ENCODE measurements around the gene PSMB2. TPM values are rescaled to one million over a fixed set of nuclear protein-coding genes. Genes with fewer than 3 reads are reported as not detected.

PSMB2 gene
- total RNA-seq, 1 experiment from 2014 or later, result 82.6 TPM

DNA sequence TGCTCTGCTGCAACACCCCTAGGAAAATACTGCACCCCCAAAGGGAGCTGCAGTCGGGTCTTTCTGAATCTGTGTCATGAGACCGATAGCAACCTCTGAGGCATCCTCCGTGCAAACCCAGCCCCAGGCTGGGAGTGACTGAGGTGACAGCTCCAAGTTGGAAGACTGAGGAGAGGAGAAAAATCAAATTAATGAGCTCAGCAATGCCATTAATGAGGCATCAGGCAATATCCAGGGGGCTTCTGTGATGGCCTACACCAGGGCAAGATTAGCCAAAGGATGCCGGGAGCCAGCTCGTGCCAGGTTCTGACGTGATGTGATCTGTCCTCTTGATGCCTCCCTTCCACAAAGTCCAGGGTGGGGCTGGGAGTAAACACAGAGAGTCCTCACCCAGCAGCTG lies 30.8 kb upstream of the PSMB2 start:
- Mint-ChIP-seq H3K4me1 (ENCODE audit: insufficient read depth, unreplicated experiment) (no peaks in the 10 kb centered on the region), H3K36me3 (ENCODE audit: insufficient read depth, unreplicated experiment) (no peaks in the 10 kb centered on the region), H3K27ac (ENCODE audit: low read depth, unreplicated experiment) (no peak overlapping the region), H3K9me3 (ENCODE audit: unreplicated experiment) (no peaks in the 10 kb centered on the region), H3K4me3 (ENCODE audit: unreplicated experiment) (no peak overlapping the region), H3K27me3 (ENCODE audit: insufficient read depth, unreplicated experiment) (peaks cover 44% of the 10 kb centered on the region)
- no peak for DNase-seq (ENCODE audit: unreplicated experiment)
- no TSS peak for BruUV-seq (replicated peaks)
- ChIA-PET POLR2A (no interaction called here), CTCF (interaction anchor here (1.1 kb wide), 1 partner anchor 27 kb away, joined by 3 read pairs; no protein-coding TSS in a partner anchor)
- intact Hi-C loops (cut with micrococcal nuclease), result no loop called here
- TF ChIP-seq, protein P1, sequence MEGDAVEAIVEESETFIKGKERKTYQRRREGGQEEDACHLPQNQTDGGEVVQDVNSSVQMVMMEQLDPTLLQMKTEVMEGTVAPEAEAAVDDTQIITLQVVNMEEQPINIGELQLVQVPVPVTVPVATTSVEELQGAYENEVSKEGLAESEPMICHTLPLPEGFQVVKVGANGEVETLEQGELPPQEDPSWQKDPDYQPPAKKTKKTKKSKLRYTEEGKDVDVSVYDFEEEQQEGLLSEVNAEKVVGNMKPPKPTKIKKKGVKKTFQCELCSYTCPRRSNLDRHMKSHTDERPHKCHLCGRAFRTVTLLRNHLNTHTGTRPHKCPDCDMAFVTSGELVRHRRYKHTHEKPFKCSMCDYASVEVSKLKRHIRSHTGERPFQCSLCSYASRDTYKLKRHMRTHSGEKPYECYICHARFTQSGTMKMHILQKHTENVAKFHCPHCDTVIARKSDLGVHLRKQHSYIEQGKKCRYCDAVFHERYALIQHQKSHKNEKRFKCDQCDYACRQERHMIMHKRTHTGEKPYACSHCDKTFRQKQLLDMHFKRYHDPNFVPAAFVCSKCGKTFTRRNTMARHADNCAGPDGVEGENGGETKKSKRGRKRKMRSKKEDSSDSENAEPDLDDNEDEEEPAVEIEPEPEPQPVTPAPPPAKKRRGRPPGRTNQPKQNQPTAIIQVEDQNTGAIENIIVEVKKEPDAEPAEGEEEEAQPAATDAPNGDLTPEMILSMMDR (IDR thresholded peaks at IDR 0.05; ENCODE audit: unreplicated experiment), result no peak

DNA sequence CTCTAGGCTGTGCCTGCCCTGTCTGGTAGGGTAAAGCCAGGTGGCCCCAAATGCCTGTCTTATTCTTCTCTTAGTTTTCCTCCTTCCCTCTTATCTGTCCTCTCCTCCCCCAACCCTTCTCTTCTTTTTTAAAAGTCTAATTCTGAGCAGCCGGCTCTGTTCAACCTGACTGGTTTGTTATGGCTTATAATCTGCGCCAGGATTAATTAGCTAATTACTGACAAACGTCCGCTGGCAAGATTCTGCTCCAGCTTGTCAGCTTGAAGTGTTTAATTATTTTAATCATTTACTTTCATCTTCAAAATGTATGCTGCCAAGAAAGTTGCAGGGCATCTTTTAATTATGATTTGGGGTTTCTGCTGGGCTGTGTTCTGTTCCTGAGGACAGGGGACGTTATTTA lies 27.2 kb upstream of the PSMB2 start:
- no TSS peak for BruUV-seq (replicated peaks)

DNA sequence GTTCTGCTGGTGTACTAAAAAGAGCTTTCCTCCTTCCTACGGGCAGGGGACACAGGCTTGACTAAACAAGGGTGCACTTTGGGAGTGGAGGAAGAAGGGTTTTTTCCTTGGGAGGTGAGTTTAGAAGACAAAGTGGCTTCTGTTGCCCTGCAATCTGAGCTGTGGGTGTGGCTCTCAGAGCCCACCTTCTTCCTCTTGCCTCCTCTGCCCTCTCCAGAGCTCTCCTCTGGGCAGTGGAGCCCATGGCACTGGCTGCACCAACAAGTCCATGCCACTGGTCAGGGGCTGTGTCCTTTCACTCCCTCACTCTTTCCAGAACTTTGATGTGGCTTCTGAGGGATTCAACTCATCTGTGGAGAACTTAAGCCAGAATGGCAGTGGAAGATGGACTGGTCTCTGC lies 25.6 kb upstream of the PSMB2 start:
- Mint-ChIP-seq H3K27me3 (ENCODE audit: insufficient read depth, unreplicated experiment) (peaks cover 54% of the 10 kb centered on the region), H3K36me3 (ENCODE audit: insufficient read depth, unreplicated experiment) (no peaks in the 10 kb centered on the region), H3K4me3 (ENCODE audit: unreplicated experiment) (no peak overlapping the region), H3K9me3 (ENCODE audit: unreplicated experiment) (no peaks in the 10 kb centered on the region), H3K4me1 (ENCODE audit: insufficient read depth, unreplicated experiment) (no peaks in the 10 kb centered on the region), H3K27ac (ENCODE audit: low read depth, unreplicated experiment) (no peak overlapping the region)
- intact Hi-C loops (cut with micrococcal nuclease), result no loop called here
- DNase-seq (ENCODE audit: unreplicated experiment), result no peak
- ChIA-PET POLR2A (no interaction called here), CTCF (interaction anchor here (1.2 kb wide), 1 partner anchor 60 kb away, joined by 3 read pairs; no protein-coding TSS in a partner anchor)
- no TSS peak for BruUV-seq (replicated peaks)
- TF ChIP-seq, protein P1 (IDR thresholded peaks at IDR 0.05; ENCODE audit: unreplicated experiment), result no peak

More for the DNA sequence above, 27.2 kb upstream of the PSMB2 start:
- H3K4me1 Mint-ChIP-seq (ENCODE audit: insufficient read depth, unreplicated experiment), result no peaks in the 10 kb centered on the region
- ChIA-PET CTCF (interaction anchor here (0.6 to 0.7 kb wide), 2 partner anchors 11 to 94 kb away, joined by 3 to 4 read pairs; no protein-coding TSS in a partner anchor), POLR2A (no interaction called here)
- H3K9me3 Mint-ChIP-seq (ENCODE audit: unreplicated experiment), result no peaks in the 10 kb centered on the region
- intact Hi-C loops (cut with micrococcal nuclease), result no loop called here
- no peak for DNase-seq (ENCODE audit: unreplicated experiment)
- TF ChIP-seq, protein P1 (IDR thresholded peaks at IDR 0.05; ENCODE audit: unreplicated experiment), result no peak
- H3K4me3 Mint-ChIP-seq (ENCODE audit: unreplicated experiment), result no peak overlapping the region
- peaks cover 43% of the 10 kb centered on the region for H3K27me3 Mint-ChIP-seq (ENCODE audit: insufficient read depth, unreplicated experiment)
- no peaks in the 10 kb centered on the region for H3K36me3 Mint-ChIP-seq (ENCODE audit: insufficient read depth, unreplicated experiment)
- H3K27ac Mint-ChIP-seq (ENCODE audit: low read depth, unreplicated experiment), result no peak overlapping the region

DNA sequence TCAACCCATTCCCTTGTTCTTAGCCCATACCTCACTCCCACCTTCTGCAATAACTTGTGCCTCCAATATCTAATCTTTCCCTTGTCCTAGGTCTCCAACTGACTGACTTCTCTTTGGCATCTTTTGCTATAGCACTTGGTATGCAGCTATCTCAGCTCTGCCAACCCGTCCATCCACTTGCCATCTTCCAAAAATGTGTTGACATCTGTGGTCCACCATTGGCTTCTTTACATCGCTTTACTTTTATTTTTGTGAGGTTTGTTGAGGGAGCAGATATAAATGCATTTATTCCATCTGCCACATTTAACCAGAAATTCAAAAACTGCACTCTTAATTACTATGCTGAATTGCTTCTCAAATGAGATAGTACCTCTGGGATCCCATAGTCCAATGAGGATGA lies 24.9 kb upstream of the PSMB2 start:
- Mint-ChIP-seq H3K36me3 (ENCODE audit: insufficient read depth, unreplicated experiment) (no peaks in the 10 kb centered on the region), H3K27me3 (ENCODE audit: insufficient read depth, unreplicated experiment) (peaks cover 49% of the 10 kb centered on the region), H3K27ac (ENCODE audit: low read depth, unreplicated experiment) (no peak overlapping the region), H3K4me3 (ENCODE audit: unreplicated experiment) (no peak overlapping the region), H3K9me3 (ENCODE audit: unreplicated experiment) (no peaks in the 10 kb centered on the region), H3K4me1 (ENCODE audit: insufficient read depth, unreplicated experiment) (no peaks in the 10 kb centered on the region)
- DNase-seq (ENCODE audit: unreplicated experiment), result no peak
- CTCF ChIA-PET, result interaction anchor here (0.5 to 1.2 kb wide), 2 partner anchors 61 to 117 kb away, joined by 3 to 4 read pairs; no protein-coding TSS in a partner anchor
- intact Hi-C loops (cut with micrococcal nuclease), result no loop called here
- TF ChIP-seq, protein P1 (IDR thresholded peaks at IDR 0.05; ENCODE audit: unreplicated experiment), result no peak
- POLR2A ChIA-PET, result interaction anchor here (0.7 kb wide), 1 partner anchor 89 kb away, joined by 3 read pairs; no protein-coding TSS in a partner anchor
- BruUV-seq (replicated peaks), result no TSS peak
